Liver (tissue), 9 donors: ENCODE data around the gene GAS7. TPM values are rescaled to one million over a fixed set of nuclear protein-coding genes. Genes with fewer than 3 reads are reported as not detected.

ENCODE experiments used
- DNase-seq: peaks from one replicate; pipeline ENCODE4 v3.0.0-alpha.2; 2017; ENCODE audit warnings: low spot score
- H3K27ac ChIP-seq, 2 donors: one replicate each; pipeline ENCODE4 v1.7.0; 2013; ENCODE audit warnings: inconsistent platforms in 2 of 2, low read length in 2 of 2, control low read depth in 1 of 2, low read depth in 1 of 2, mild to moderate bottlenecking in 1 of 2
- H3K27me3 ChIP-seq, 4 donors: one replicate each; pipeline versions ENCODE4 v1.6.1 to v1.7.0; 2013; ENCODE audit warnings: low read length in 3 of 4, inconsistent platforms in 1 of 4, mild to moderate bottlenecking in 1 of 4, moderate library complexity in 1 of 4; ENCODE audit not compliant: control insufficient read depth in 4 of 4, insufficient read depth in 4 of 4
- H3K36me3 ChIP-seq, 4 donors: one replicate each; pipeline versions ENCODE4 v1.6.1 to v1.7.0; 2013; ENCODE audit warnings: low read length in 3 of 4, mild to moderate bottlenecking in 3 of 4, low read depth in 1 of 4, moderate library complexity in 1 of 4; ENCODE audit not compliant: control insufficient read depth in 4 of 4, insufficient read depth in 3 of 4
- H3K4me1 ChIP-seq, 4 donors: one replicate each; pipeline versions ENCODE4 v1.6.1 to v1.7.0; 2013; ENCODE audit warnings: low read length in 3 of 4, mild to moderate bottlenecking in 3 of 4, moderate library complexity in 1 of 4; ENCODE audit not compliant: control insufficient read depth in 4 of 4, insufficient read depth in 4 of 4
- H3K4me3 ChIP-seq, 3 donors: one replicate each; pipeline versions ENCODE4 v1.6.1 to v1.7.0; 2013; ENCODE audit warnings: low read length in 3 of 3, control low read depth in 1 of 3, low read depth in 1 of 3, mild to moderate bottlenecking in 1 of 3
- H3K9ac ChIP-seq, 2 donors: one replicate each; pipeline ENCODE4 v1.7.0; 2013; ENCODE audit warnings: low read length in 2 of 2, mild to moderate bottlenecking in 2 of 2, moderate library complexity in 2 of 2, control low read depth in 1 of 2, low read depth in 1 of 2
- H3K9me3 ChIP-seq, 4 donors: one replicate each; pipeline versions ENCODE4 v1.6.1 to v1.7.0; 2013; ENCODE audit warnings: low read length in 3 of 4; ENCODE audit not compliant: control insufficient read depth in 4 of 4
- ATF3 ChIP-seq: IDR thresholded peaks from 2 replicates; pipeline ENCODE4 v1.6.1; 2016; ENCODE audit warnings: antibody characterized with exemption
- CTCF ChIP-seq: fragments of 150-350 bp; IDR thresholded peaks from 2 replicates; pipeline ENCODE4 v1.5.1; 2017; ENCODE audit warnings: improper control_type of control experiment, low read depth, low read length; ENCODE audit not compliant: missing input control
- EGR1 ChIP-seq, 2 donors: IDR thresholded peaks; 2 replicates each; pipeline ENCODE4 v1.6.1; 2016 to 2018; ENCODE audit warnings: antibody characterized with exemption in 2 of 2, low read depth in 2 of 2
- FOXA1 ChIP-seq: IDR thresholded peaks from 2 replicates; pipeline ENCODE4 v1.6.1; 2016; ENCODE audit warnings: antibody characterized with exemption
- FOXA2 ChIP-seq: IDR thresholded peaks from 2 replicates; pipeline ENCODE4 v1.6.1; 2016; ENCODE audit warnings: antibody characterized with exemption
- GABPA ChIP-seq, 2 donors: IDR thresholded peaks in 1 of 2; conservative IDR thresholded peaks in 1 of 2; 2 replicates each; pipeline ENCODE4 v1.6.1; 2016; ENCODE audit warnings: antibody characterized with exemption in 2 of 2, mild to moderate bottlenecking in 1 of 2, moderate library complexity in 1 of 2
- HNF4A ChIP-seq, 2 donors: conservative IDR thresholded peaks; 2 replicates each; pipeline ENCODE4 v1.6.1; 2016; ENCODE audit warnings: antibody characterized with exemption in 2 of 2, mild to moderate bottlenecking in 2 of 2
- JUND ChIP-seq, 2 donors: IDR thresholded peaks; 2 replicates each; pipeline ENCODE4 v1.6.1; 2016; ENCODE audit warnings: antibody characterized with exemption in 2 of 2
- MAX ChIP-seq: IDR thresholded peaks from 2 replicates; pipeline ENCODE4 v1.6.1; 2016; ENCODE audit warnings: antibody characterized with exemption
- NR2F2 ChIP-seq: IDR thresholded peaks from 2 replicates; pipeline ENCODE4 v1.6.1; 2016; ENCODE audit warnings: antibody characterized with exemption
- RAD21 ChIP-seq, 2 donors: IDR thresholded peaks; 2 replicates each; pipeline ENCODE4 v1.6.1; 2016; ENCODE audit warnings: antibody characterized with exemption in 2 of 2, mild to moderate bottlenecking in 2 of 2
- REST ChIP-seq: IDR thresholded peaks from 2 replicates; pipeline ENCODE4 v1.6.1; 2016; ENCODE audit warnings: antibody characterized with exemption, mild to moderate bottlenecking
- RXRA ChIP-seq, 2 donors: IDR thresholded peaks; 2 replicates each; pipeline ENCODE4 v1.6.1; 2017 to 2018; ENCODE audit warnings: antibody characterized with exemption in 2 of 2, mild to moderate bottlenecking in 1 of 2
- SP1 ChIP-seq: IDR thresholded peaks from 2 replicates; pipeline ENCODE4 v1.6.1; 2018; ENCODE audit warnings: antibody characterized with exemption, mild to moderate bottlenecking
- TAF1 ChIP-seq: conservative IDR thresholded peaks from 2 replicates; pipeline ENCODE4 v1.6.1; 2016; ENCODE audit warnings: antibody characterized with exemption, mild to moderate bottlenecking
- YY1 ChIP-seq: IDR thresholded peaks from 2 replicates; pipeline ENCODE4 v1.6.1; 2016; ENCODE audit warnings: antibody characterized with exemption, mild to moderate bottlenecking
- ZBTB33 ChIP-seq: IDR thresholded peaks from 2 replicates; pipeline ENCODE4 v1.6.1; 2016; ENCODE audit warnings: antibody characterized with exemption
- WGBS: extraction: QIAGEN DNeasy Blood & Tissue Kit; methylation state at CpG from one replicate; pipeline ENCODE4 v1.1.7; 2013; 5-methylcytosine and 5-hydroxymethylcytosine counted together
- polyA plus RNA-seq, 2 donors: library from polyadenylated mRNA; stranded (reverse) in 1 of 2; unstranded in 1 of 2; fragments of 200-250 nt in 1 of 2; fragments of >200 nt in 1 of 2; fragmentation: Nextera tagmentation in 1 of 2; extraction: Ambion mirVana in 1 of 2; gene quantifications; one replicate each; pipeline versions ENCODE4 v1.2.1 to v1.2.3, GENCODE V29; 2013 to 2015
- total RNA-seq, 2 donors: library from RNA; depleted of rRNA; stranded (reverse); fragments of >200 nt; gene quantifications; one replicate each; pipeline ENCODE4 v1.2.3, GENCODE V29; 2014
- donor health status: healthy.
- donor health status: healthy.
- donor health status: healthy.
- donor health status: healthy.
- donor health status: healthy.

GAS7 gene
- total and polyA plus RNA-seq, 4 donors: 0.79 to 6.1 (median 2.5) TPM

GRCh38 chr17:10022416-10022815, 176.0 kb downstream of the GAS7 start:
- DNase-seq: no peak
- TF ChIP-seq EGR1 (IDR thresholded peaks at IDR 0.05; ENCODE audit: low read depth in 2 of 2) (no peak), RXRA (IDR thresholded peaks at IDR 0.05) (no peak), SP1 (no peak), FOXA1 (no peak), JUND (IDR thresholded peaks at IDR 0.05) (no peak), ATF3 (no peak), RAD21 (IDR thresholded peaks at IDR 0.05) (no peak), NR2F2 (no peak), ZBTB33 (no peak), FOXA2 (no peak), CTCF (no peak), MAX (no peak), GABPA (IDR thresholded peaks at IDR 0.05 in 1 of 2, conservative IDR thresholded peaks at IDR 0.05 in 1 of 2) (no peak), TAF1 (no peak)
- no peak overlapping the region for H3K27ac ChIP-seq
- H3K36me3 ChIP-seq: no peaks in the 10 kb centered on the region
- H3K4me1 ChIP-seq: peaks cover 0 to 2% (median 0%) of the 10 kb centered on the region in 4 donors
- no peaks in the 10 kb centered on the region for H3K9me3 ChIP-seq
- H3K27me3 ChIP-seq: peaks cover 0 to 9% (median under 1%) of the 10 kb centered on the region in 4 donors
- no peak overlapping the region for H3K9ac ChIP-seq
- 84% methylated on average over 13 of the region's 13 CpGs for WGBS
- no peak overlapping the region for H3K4me3 ChIP-seq

GRCh38 chr17:10021272-10021984, 177.0 kb downstream of the GAS7 start:
- H3K27ac ChIP-seq: no peak overlapping the region
- WGBS: 44% methylated on average over 21 of the region's 21 CpGs
- H3K36me3 ChIP-seq: no peaks in the 10 kb centered on the region
- no peak overlapping the region for H3K9ac ChIP-seq
- H3K9me3 ChIP-seq: no peaks in the 10 kb centered on the region
- H3K4me1 ChIP-seq: peaks cover 0 to 2% (median 0%) of the 10 kb centered on the region in 4 donors
- no peak for TF ChIP-seq RXRA (IDR thresholded peaks at IDR 0.05)
- TF ChIP-seq EGR1 (IDR thresholded peaks at IDR 0.05; ENCODE audit: low read depth in 2 of 2): no peak
- no peak for TF ChIP-seq TAF1
- no peak for TF ChIP-seq HNF4A (conservative IDR thresholded peaks at IDR 0.05)
- no peak for TF ChIP-seq NR2F2
- no peak for TF ChIP-seq SP1
- no peak for TF ChIP-seq FOXA2
- no peak for TF ChIP-seq YY1
- TF ChIP-seq JUND (IDR thresholded peaks at IDR 0.05): no peak
- TF ChIP-seq ZBTB33: no peak
- no peak for TF ChIP-seq REST
- no peak for TF ChIP-seq GABPA (IDR thresholded peaks at IDR 0.05 in 1 of 2, conservative IDR thresholded peaks at IDR 0.05 in 1 of 2)
- H3K4me3 ChIP-seq: no peak overlapping the region
- peaks cover 0 to 8% (median under 1%) of the 10 kb centered on the region in 4 donors for H3K27me3 ChIP-seq
- no peak for DNase-seq
